ENCODE data around the gene SNRNP48.
A peak's percentile ranks its signal among the peaks of the same experiment; 100 is the strongest.

The SNRNP48 gene, protein sequence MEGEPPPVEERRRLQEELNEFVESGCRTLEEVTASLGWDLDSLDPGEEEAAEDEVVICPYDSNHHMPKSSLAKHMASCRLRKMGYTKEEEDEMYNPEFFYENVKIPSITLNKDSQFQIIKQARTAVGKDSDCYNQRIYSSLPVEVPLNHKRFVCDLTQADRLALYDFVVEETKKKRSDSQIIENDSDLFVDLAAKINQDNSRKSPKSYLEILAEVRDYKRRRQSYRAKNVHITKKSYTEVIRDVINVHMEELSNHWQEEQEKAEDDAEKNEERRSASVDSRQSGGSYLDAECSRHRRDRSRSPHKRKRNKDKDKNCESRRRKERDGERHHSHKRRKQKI

DNA sequence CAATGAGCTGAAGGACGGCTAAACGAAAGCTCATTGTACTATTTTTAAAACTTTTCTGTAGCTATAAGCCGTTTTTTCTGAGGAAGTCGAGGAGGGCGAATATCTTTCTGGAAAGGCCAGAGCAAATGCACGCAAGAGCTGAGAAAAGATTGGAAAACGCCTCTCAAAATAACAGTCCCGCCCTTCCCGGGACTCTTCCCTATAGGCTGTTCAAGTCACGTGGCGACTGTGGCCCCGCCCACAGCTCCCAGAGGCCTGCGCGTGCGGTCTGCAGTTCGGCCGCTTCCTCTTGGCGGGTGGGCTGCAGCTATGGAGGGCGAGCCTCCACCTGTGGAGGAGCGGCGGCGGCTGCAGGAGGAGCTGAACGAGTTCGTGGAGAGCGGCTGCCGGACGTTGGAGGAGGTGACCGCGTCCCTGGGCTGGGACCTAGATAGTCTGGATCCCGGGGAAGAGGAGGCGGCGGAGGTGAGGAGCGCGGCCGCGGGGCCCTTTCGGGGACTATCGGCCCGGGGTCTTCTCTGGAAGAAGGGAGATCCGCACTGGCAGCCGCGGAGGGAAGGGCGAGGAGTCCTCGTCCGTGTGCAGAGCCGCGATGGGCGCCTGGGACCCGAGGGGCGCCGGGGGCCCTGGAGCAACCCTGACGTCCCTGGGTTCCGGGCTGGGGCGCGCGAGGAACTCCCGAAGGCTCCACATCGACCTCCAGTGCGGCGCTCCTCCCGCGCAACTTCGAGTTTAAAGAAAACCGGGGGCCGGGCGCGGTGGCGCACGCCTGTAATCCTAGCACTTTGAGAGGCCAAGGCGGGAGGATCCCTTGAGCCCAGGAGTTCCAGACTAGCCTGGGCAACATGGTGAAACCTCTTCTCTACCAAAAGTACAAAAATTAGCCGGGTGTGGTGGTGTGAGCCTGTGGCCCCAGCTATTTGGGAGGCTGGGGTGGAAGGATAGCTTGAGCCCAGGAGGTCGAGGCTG lies at the start of gene SNRNP48:
SNRNP48 (plus strand) TSS at position 250 of the 969 bp plus-strand sequence; CDS start at position 310, 60 bp downstream.
- H3K36me3 Mint-ChIP-seq (ENCODE audit: insufficient read depth): peaks cover 11% of the 10 kb centered on the region
- H3K4me3 Mint-ChIP-seq: peak within 1 kb of the TSS; percentile 99
- peaks cover 41% of the 10 kb centered on the region for H3K4me1 Mint-ChIP-seq
- H3K27ac Mint-ChIP-seq (ENCODE audit: low read depth): peak within 1 kb of the TSS; percentile 95
- DNase-seq (ENCODE audit: low spot score in 2 of 2) (peak; percentile 81 to 93), ATAC-seq (replicated peaks; ENCODE audit: extremely low read depth, poor library complexity, severe bottlenecking) (peak; percentile 97)
- no peaks in the 10 kb centered on the region for H3K9me3 Mint-ChIP-seq
- no peaks in the 10 kb centered on the region for H3K27me3 Mint-ChIP-seq

DNA sequence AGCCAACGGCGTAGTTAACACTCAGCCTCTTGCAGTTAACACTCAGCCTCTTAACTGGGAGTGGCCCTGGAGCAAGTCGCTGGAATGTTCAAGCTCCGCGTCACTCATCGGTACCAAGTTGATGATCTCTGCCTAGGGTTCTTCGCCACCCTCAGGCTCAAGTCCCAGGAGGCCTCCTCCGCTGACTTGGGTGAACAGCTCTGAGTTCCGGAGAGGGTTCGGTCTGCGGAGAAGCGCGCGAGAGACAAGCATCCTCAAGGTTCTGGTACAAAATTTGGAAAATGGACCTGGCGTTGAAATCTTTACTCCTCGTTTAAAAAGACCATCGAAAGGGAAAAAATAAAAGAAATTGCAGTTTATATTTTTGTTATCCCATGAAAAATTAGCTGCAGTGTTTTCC lies 49.4 kb upstream of the SNRNP48 start:
- DNase-seq (ENCODE audit: low spot score in 2 of 2) (no peak), ATAC-seq (replicated peaks; ENCODE audit: extremely low read depth, poor library complexity, severe bottlenecking) (no peak)
- H3K36me3 Mint-ChIP-seq (ENCODE audit: insufficient read depth): peaks cover 2% of the 10 kb centered on the region
- peaks cover 5% of the 10 kb centered on the region for H3K4me1 Mint-ChIP-seq
- peak overlapping the region; percentile 42 for H3K4me3 Mint-ChIP-seq
- H3K27ac Mint-ChIP-seq (ENCODE audit: low read depth): no peak overlapping the region
- H3K27me3 Mint-ChIP-seq: peaks cover 94% of the 10 kb centered on the region
- H3K9me3 Mint-ChIP-seq: no peaks in the 10 kb centered on the region

DNA sequence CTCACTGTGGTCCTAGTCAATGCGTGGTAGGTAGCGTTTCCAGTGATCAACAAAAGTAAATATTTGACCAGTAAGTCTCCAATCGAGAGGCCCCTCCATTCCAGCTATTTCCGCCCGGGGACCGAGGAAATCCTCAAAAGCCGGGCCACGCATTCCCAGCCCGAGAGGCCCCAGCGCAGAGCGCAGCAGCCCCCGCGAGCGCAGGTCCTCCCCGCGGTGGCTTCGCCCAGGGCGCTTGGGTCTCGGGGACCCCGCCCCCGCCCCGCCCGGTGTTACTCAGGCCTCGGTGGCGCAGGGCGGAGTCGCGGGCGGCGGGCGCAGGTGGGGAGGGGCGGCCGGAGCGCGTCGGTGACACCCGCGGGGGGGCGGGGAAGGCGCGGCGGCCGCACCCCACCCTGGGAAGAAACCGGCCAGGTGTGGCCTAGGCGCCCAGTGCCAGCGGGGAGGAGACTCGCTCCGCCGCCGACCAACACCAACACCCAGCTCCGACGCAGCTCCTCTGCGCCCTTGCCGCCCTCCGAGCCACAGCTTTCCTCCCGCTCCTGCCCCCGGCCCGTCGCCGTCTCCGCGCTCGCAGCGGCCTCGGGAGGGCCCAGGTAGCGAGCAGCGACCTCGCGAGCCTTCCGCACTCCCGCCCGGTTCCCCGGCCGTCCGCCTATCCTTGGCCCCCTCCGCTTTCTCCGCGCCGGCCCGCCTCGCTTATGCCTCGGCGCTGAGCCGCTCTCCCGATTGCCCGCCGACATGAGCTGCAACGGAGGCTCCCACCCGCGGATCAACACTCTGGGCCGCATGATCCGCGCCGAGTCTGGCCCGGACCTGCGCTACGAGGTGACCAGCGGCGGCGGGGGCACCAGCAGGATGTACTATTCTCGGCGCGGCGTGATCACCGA lies 48.6 kb upstream of the SNRNP48 start, which contains the start of gene DSP:
DSP (plus strand) TSS at position 497 of the 890 bp plus-strand sequence; CDS start at position 742, 245 bp downstream.
- Mint-ChIP-seq H3K27me3 (peaks cover 94% of the 10 kb centered on the region), H3K4me1 (peaks cover 5% of the 10 kb centered on the region), H3K27ac (ENCODE audit: low read depth) (no peak within 1 kb of the TSS), H3K4me3 (peak within 1 kb of the TSS; percentile 70), H3K36me3 (ENCODE audit: insufficient read depth) (peaks cover 2% of the 10 kb centered on the region), H3K9me3 (no peaks in the 10 kb centered on the region)
- DNase-seq (ENCODE audit: low spot score in 2 of 2): no peak
- ATAC-seq (replicated peaks; ENCODE audit: extremely low read depth, poor library complexity, severe bottlenecking): no peak

DNA sequence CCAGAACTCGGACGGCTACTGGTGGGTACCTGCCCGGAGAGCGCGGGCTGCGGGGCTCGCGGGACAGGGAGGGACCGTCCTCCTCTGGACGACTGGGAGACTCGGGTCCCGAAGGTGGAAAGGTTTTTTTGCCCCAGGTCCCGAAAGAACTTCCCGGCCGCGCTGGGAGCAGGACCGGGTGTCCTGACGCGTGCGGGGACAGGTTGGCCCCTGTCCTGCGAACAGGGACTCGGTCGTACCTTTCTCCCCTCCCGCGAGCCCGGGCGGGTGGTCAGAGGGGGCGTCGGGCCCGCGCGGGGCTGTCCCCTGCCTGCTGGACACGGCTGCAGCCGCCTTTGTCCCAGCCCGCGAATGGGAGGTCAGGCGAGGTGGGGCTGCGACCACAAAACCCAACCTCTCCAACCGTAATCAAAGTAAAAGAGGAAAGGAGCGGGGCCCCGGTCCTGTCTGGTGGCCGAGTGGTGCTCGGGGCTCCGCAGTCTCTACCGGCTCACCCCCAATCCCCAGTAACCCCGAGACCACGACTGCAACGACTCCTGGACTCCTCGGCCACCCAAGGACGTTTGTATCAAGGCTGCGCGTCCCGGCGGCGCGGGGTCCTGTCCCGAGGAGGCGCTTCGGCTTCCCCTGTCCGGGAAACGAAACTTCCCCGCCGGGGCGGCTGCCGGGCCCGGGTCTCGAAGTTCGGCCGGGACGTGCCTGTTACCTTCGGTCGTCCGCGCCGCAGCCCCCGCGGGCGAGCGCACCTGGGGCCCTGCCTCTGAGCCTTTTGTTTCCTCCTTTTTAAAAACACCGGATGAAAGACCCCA lies 47.7 kb upstream of the SNRNP48 start:
- Mint-ChIP-seq H3K9me3 (no peaks in the 10 kb centered on the region), H3K4me1 (peaks cover 5% of the 10 kb centered on the region), H3K36me3 (ENCODE audit: insufficient read depth) (peaks cover 2% of the 10 kb centered on the region), H3K27me3 (peaks cover 94% of the 10 kb centered on the region), H3K4me3 (peak overlapping the region; percentile 70), H3K27ac (ENCODE audit: low read depth) (no peak overlapping the region)
- no peak for DNase-seq (ENCODE audit: low spot score in 2 of 2)
- ATAC-seq (replicated peaks; ENCODE audit: extremely low read depth, poor library complexity, severe bottlenecking): no peak

DNA sequence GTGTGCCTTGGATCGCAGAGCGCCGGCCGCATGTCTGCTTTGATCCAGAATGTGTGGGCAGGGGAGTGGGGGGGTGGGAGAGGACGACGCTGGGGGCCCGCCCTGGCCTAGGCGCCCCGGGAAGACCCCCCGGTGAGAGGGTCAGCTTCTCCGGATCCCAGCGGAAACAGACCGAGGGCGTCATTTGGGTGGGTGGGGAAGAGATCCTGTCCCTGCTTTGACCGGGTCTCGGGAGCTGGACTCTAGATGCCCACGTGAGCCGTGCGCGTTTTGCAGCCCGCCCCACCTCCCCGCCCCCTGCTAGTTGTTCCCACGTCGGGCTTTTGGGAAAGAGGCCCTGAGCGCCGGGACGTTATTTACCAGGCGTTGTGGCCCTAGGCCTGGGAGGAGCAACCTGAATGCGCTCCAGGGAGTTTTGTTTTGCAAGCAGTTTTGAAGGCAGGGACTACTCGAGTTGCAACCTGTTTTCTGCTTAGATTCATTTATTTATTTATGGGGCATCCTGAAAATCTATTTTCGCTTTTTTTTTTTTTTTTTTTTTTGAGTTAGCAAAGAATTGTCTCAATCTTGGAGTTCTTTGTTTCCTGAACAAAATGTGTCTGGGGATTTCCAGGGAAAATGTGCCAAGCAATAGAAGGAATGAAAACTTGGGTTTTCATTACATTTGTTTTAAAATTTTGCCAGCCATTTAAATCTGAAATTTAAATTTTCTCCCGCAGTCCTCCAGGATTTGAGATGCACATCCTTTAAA lies 46.9 kb upstream of the SNRNP48 start:
- H3K4me1 Mint-ChIP-seq: peaks cover 5% of the 10 kb centered on the region
- peak overlapping the region; percentile 70 for H3K4me3 Mint-ChIP-seq
- no peak overlapping the region for H3K27ac Mint-ChIP-seq (ENCODE audit: low read depth)
- ATAC-seq (replicated peaks; ENCODE audit: extremely low read depth, poor library complexity, severe bottlenecking): no peak
- no peak for DNase-seq (ENCODE audit: low spot score in 2 of 2)
- H3K36me3 Mint-ChIP-seq (ENCODE audit: insufficient read depth): peaks cover 2% of the 10 kb centered on the region
- H3K27me3 Mint-ChIP-seq: peaks cover 94% of the 10 kb centered on the region
- H3K9me3 Mint-ChIP-seq: no peaks in the 10 kb centered on the region

DNA sequence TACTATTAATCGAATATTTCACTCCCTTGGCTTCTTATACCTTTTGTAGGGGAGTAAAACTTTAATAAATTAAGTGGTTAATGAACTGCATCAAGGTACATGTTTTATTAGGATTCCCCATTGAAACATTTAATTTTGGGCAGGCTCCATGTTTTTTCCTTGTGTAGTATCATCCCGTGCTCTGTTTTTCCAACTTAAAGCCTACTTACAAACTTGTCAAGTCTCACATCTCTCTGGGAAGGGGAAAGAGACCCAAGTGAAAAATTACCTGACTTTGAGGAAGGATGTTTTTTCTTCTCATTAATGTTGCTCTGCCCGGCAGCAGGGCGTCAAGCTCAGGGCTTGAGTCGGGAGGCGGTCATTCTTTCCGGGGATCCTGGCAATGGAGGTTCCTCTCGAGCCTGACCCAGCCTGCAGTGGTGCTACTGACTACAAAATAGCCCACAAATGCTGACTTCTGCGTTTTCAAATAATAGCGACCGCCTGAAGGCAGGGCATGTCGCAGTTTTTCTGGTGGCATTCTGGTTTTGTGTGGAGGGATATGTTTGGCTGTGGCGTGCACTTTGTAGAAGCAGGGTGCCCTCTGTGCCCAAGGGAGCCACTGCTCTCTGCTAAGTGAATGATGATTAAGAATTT lies 46.1 kb upstream of the SNRNP48 start:
- H3K4me1 Mint-ChIP-seq: peaks cover 5% of the 10 kb centered on the region
- H3K27ac Mint-ChIP-seq (ENCODE audit: low read depth): no peak overlapping the region
- ATAC-seq (replicated peaks; ENCODE audit: extremely low read depth, poor library complexity, severe bottlenecking) (no peak), DNase-seq (ENCODE audit: low spot score in 2 of 2) (no peak)
- peaks cover 2% of the 10 kb centered on the region for H3K36me3 Mint-ChIP-seq (ENCODE audit: insufficient read depth)
- H3K27me3 Mint-ChIP-seq: peaks cover 93% of the 10 kb centered on the region
- H3K9me3 Mint-ChIP-seq: no peaks in the 10 kb centered on the region
- no peak overlapping the region for H3K4me3 Mint-ChIP-seq

DNA sequence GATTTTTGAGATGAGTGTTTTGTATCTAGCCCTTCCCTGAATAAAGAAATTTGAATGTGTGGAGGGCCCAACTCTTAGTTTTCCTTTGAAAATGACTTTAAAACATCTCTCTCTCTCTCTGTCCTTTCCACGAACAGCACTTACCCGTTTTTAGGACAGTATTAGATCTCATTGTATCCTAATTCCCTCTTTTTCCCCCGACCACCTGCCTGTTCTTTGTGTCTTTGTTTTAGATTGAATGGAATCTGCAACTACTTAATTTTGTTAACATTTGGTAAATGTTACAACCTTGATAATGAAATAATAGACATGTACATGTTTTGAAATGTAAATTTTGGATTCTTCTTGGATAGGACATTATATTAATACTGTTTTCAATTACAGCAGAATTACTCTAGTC lies 45.4 kb upstream of the SNRNP48 start:
- no peak overlapping the region for H3K4me3 Mint-ChIP-seq
- ATAC-seq (replicated peaks; ENCODE audit: extremely low read depth, poor library complexity, severe bottlenecking): no peak
- DNase-seq (ENCODE audit: low spot score in 2 of 2): no peak
- no peaks in the 10 kb centered on the region for H3K9me3 Mint-ChIP-seq
- no peak overlapping the region for H3K27ac Mint-ChIP-seq (ENCODE audit: low read depth)
- peaks cover 5% of the 10 kb centered on the region for H3K4me1 Mint-ChIP-seq
- peaks cover 2% of the 10 kb centered on the region for H3K36me3 Mint-ChIP-seq (ENCODE audit: insufficient read depth)
- peaks cover 91% of the 10 kb centered on the region for H3K27me3 Mint-ChIP-seq

DNA sequence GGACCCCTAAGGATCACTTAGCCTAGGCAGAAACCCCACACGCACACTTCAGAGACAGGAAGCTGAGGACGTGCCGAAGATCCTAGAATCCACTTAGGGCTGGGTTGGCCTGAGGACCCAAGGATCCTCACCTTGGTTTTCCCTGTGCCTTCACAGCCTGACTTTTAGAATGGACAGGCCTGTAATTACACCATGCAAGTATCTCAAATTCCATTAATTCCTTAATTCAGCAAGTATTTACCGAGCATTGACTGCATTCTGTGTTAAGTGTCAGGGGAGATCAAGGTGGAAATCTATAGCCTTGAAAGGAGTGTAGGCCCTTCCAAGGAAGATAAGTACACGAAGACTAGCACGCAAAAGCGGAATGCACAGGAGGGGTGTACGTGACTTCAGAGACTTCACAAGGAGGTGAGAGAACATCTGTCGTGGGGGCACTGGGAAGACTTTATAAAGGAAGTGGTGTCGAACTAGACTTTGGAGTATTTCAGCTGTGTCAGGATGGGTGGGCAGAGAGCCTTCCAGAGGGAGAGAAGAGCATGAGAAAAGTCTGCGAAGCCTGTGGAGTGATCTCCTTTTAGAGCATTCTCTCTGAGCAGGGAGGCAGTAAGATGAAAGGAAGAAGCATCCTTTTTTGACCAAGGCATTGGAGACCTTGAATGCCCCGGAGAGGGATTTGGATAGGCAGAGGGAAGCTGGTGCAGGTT lies 44.5 kb upstream of the SNRNP48 start:
- no peak for DNase-seq (ENCODE audit: low spot score in 2 of 2)
- Mint-ChIP-seq H3K27ac (ENCODE audit: low read depth) (no peak overlapping the region), H3K27me3 (peaks cover 82% of the 10 kb centered on the region), H3K4me3 (no peak overlapping the region), H3K36me3 (ENCODE audit: insufficient read depth) (peaks cover 2% of the 10 kb centered on the region), H3K4me1 (peaks cover 5% of the 10 kb centered on the region), H3K9me3 (no peaks in the 10 kb centered on the region)
- ATAC-seq (replicated peaks; ENCODE audit: extremely low read depth, poor library complexity, severe bottlenecking): no peak

DNA sequence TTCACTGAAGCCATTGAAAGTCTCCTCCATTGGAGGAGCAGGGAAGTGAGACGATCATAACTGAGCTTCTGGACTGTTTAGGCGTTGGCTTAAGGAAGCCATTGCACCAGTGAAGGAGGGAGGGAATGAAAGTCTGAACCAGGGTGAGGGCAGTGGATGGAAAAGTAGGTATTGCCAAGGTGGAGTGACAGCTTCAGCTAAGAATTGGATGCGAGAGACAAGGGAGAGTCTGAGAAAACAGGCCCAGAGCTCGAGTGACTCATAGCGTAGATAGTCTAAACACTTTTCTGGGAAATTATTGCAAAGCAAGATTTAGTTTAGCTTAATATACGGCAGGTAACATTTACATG lies 44.0 kb upstream of the SNRNP48 start:
- Mint-ChIP-seq H3K4me1 (peaks cover 5% of the 10 kb centered on the region), H3K9me3 (no peaks in the 10 kb centered on the region), H3K4me3 (no peak overlapping the region), H3K27ac (ENCODE audit: low read depth) (no peak overlapping the region), H3K27me3 (peaks cover 77% of the 10 kb centered on the region), H3K36me3 (ENCODE audit: insufficient read depth) (peaks cover 2% of the 10 kb centered on the region)
- DNase-seq (ENCODE audit: low spot score in 2 of 2) (no peak), ATAC-seq (replicated peaks; ENCODE audit: extremely low read depth, poor library complexity, severe bottlenecking) (no peak)

DNA sequence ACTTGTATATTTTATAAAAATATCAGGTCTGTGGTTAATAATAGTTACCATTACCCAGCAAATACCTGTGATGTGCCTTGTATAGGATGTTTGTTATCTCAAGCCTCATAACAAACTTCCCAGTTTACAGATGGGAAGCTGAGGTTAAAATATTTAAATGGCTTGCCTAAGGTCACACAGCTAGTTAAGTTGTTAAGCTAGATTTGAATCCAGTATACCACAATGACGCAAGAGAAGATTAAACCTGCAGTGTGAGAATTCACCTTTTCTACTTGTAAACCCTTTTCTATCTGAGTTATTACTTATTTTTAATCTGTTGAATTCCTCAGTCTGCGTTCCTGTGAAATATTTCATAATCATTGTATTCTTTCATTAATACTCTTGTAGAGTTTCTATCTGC lies 43.6 kb upstream of the SNRNP48 start:
- H3K4me3 Mint-ChIP-seq: no peak overlapping the region
- H3K4me1 Mint-ChIP-seq: peaks cover 5% of the 10 kb centered on the region
- peaks cover 2% of the 10 kb centered on the region for H3K36me3 Mint-ChIP-seq (ENCODE audit: insufficient read depth)
- peaks cover 77% of the 10 kb centered on the region for H3K27me3 Mint-ChIP-seq
- no peak for ATAC-seq (replicated peaks; ENCODE audit: extremely low read depth, poor library complexity, severe bottlenecking)
- H3K9me3 Mint-ChIP-seq: no peaks in the 10 kb centered on the region
- H3K27ac Mint-ChIP-seq (ENCODE audit: low read depth): no peak overlapping the region
- no peak for DNase-seq (ENCODE audit: low spot score in 2 of 2)

All from central memory CD8-positive, alpha-beta T cell (primary cell).